HG03378 (cell line): Measurements from ENCODE around the gene FLT4.
"Not testable (repeated sequence)": the region's sequence is repeated elsewhere in the genome, so short reads cannot be mapped to it uniquely, and the experiment has no call there.

Source experiments
- ATAC-seq: cut with Tn5 transposase; IDR thresholded peaks from one replicate; pipeline ENCODE4 v1.9.1; 2021; ENCODE audit warnings: mild to moderate bottlenecking, moderate library complexity; ENCODE audit not compliant: unreplicated experiment

The FLT4 gene

GRCh38 chr5:180670586-180671359 lies 21.4 kb upstream of the FLT4 start:
- ATAC-seq: no peak

GRCh38 chr5:180670157-180670556 lies 20.8 kb upstream of the FLT4 start:
- no peak for ATAC-seq

DNA sequence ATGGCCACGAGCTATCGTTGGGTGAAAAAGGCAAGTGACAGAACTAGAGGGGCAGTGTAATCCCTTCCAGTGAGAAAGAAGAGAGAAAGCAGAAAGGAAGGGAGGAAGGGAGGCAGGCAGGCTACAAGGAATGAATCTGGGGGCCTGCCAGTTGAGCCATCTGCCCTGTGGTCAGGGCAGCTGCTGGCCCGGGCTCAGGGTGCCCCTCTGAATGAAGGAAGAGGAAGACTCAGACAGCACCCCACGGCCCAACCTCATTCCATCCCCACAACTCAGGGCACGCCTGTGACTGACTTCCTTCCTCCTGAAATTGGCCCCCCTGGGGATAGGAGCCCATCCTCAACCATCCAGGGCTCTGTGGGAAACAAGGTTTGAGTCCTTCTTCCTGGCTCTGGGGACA lies 20.3 kb upstream of the FLT4 start:
- no peak for ATAC-seq

GRCh38 chr5:180668835-180669596 lies 19.6 kb upstream of the FLT4 start:
- ATAC-seq: no peak

GRCh38 chr5:180666812-180667211 lies 17.4 kb upstream of the FLT4 start:
- no peak for ATAC-seq

DNA sequence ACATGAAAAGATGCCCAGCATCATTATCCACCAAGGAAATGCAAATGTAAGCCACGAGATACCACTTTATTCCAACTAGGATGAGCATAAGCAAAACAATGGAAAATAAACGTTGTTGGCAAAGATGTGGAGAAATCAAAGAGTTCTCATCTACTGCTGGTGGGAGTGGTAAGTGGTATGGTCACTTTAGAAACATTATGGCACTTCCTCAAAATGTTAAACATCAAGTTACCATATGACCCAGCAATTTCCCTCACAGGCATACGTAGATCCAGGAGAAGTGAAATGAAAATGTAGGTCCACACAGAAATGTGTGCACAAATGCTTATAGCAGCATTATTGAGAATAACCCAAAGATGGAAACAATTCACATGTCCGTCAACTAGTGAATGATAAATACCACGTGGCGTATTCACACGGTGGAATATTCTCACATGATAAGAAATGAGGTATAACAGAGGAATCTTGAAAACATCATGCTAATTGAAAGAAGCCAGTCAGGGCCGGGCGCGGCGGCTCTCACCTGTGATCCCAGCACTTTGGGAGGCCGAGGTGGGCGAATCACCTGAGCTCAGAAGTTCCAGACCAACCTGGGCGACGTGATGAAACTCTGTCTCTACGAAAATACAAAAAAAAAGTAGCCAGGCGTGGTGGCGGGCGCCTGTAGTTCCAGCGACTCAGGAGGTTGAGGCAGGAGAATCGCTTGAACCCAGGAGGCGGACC lies 16.4 kb upstream of the FLT4 start:
- ATAC-seq: no peak

DNA sequence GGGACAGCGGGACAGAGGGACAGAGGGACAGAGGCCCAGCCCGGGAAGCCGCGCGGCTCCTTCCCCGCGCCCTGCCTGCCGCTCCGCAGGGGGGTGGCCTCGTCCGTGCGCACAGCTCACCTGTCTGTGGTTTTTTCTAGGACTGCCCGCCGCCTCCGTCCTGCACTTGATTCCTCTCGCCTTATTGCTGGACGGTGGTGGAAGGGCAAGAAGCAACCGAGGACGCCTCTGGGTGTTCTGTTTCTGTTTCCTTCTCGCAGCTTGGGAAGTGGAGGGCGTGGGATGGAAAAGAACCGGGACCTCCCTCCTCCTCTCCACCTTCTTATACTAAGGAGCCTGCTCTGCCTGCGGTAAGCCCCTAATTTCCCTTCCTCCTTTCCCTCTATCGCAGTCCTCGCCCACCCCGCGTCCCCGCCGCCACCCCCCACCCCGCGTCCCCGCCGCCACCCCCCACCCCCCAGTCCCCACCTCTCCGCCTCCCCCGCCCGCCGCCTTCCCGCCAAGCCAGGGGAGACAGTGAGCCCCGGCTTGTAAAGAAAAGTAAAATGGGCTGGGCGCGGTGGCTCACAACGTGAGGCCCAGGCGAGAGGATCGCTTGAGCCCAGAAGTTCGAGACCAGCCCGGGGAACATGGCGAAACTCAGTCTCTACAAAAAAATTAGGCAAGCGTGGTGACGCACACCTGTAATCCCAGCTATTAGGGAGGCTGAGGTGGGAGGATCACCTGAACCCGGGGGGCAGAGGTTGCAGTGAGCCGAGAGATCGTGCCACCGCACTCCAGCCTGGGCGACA lies 9.6 kb upstream of the FLT4 start:
- no peak for ATAC-seq

GRCh38 chr5:180655243-180655642 lies 5.8 kb upstream of the FLT4 start:
- not testable (repeated sequence) for ATAC-seq

DNA sequence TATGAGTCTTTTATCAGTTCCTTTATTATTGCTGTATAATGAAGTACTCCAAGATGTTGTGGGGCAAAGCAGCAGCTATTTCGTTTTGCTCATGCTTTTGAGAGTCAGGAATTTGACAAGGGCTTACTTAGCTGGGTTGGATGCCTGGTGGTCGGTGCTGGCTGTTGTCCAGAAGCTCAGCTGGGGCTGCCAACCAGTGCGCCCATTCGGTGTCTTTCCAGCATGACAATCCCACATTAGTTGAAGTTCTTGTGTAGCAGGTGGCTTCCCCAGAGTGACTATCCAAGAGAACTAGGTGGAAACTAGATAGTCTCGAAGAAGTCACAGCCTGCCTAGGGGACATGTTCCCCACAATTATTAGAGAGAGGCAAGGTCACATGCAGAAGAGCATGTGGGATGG lies 3.4 kb upstream of the FLT4 start:
- ATAC-seq: no peak

GRCh38 chr5:180652346-180652745 lies 2.9 kb upstream of the FLT4 start:
- no peak for ATAC-seq

DNA sequence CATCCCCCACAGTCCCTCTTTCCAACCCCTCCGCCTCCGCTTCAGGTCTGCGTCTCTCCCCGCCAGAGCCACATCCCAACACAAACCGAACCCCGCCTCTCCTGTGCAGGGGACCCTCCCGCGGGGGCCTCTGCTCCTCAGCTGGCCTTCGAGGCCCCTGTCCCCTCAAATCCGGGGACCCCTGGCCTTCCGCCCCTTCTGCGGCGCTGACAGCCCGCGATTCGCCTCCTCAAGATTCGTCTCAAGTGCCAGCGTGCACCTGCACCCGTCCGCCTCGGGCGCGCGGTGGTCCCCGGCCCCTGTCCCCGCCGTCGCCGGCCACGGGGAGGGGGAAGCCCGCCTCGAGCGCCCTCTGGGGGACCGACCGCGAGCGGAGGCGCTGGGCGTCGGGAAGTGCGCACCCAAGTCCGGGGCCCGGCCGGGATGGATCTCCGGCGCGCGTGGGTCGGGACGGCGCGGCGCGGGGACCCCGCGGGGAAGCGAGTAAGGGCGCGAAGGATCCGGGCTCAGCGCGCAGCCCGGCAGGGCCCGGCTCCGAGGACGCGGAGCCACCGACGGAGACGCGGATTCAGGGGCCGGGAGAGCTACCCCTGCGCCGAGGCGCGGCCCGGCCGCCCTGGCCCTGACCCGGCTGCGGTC lies 623 bp downstream of the FLT4 start:
- ATAC-seq: no peak

GRCh38 chr5:180647941-180648500 lies 1.4 kb downstream of the FLT4 start:
- no peak for ATAC-seq

- ATAC-seq: no peak
Measured at GRCh38 chr5:180647465-180647864, 1.9 kb downstream of the FLT4 start.

DNA sequence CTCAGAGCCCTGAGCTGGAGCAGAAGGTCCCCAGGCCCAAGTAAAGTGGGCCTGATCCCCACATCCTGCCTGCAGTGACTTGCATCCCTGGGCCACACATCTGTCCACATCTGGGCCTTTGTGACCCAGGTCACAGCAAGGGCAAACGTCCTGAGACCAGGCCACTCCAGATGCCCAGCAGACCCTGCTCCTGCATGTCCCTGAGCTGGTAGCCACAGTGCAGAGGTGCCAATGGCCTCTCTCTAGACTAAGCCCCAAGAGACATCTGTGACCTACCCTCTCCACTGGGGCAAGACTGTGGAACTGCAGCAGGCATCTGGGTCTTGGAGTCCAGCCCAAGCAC lies 2.5 kb downstream of the FLT4 start:
- ATAC-seq: no peak

DNA sequence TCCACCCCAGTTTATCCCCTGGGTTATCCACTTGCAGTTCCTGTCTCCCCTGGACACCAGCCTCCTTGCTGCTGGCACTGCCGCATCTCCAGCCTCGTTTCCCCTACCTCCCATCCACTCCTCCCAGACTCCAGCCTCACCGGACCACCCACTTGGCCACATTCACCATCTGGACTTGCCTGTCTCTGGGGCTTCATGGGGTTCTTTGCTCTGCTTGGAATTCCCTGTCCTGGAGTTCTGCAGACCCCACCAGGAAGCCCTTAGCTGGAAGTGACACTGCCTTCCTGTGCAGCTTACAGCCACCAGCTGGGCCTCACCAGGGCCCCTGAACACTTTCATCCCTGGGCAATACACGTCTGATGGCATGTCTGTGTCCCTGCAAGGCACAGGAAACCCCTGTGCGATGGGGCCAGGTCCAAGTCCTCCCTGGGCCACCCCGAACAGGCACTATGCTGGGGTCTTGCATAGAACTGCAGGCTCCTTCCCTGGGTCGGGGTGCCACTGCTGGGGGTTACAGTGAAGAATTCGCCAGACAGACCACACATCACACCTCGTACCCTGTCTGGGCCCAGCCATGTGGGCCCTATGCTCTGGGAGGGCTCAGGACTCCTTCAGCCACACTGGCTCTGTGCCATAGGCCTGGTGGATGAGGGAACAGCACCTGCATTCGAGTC lies 3.0 kb downstream of the FLT4 start:
- no peak for ATAC-seq

GRCh38 chr5:180645274-180646204 lies 3.9 kb downstream of the FLT4 start:
- no peak for ATAC-seq

DNA sequence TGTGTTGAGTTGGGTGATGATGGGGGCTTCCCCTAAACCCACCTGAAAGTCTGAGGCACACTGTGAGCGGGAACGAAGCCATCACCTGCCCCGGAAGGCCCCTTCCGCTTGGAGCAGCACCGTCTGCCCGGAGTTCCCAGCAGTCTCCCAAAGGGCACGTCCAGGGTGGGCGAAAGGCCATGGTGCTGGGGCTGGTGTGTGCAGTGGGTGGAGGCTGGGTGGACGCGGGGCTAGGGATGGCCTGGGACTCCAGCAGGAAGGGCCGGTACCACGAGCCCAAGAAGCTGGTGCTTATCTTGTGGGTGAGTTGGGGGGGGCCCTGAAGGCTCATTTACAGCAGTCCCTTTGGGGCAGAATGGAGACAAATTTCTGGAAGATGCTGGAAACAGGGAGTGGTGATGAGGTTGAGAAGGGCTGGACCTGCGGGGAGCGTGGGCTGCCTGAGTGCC lies 4.6 kb downstream of the FLT4 start:
- ATAC-seq: no peak

- no peak for ATAC-seq
Measured at GRCh38 chr5:180644129-180644824, 5.1 kb downstream of the FLT4 start.
